T follicular helper cell (primary cell): ENCODE results near the gene LETM1.

ENCODE experiments used
- DNase-seq: peaks from one replicate; pipeline ENCODE4 v3.0.0-alpha.2; 2020; ENCODE audit warnings: low read depth

The LETM1 gene

GRCh38 chr4:1825326-1825725, 30.6 kb downstream of the LETM1 start:
- DNase-seq, result no peak

- DNase-seq, result no peak
Observed at GRCh38 chr4:1824746-1825145, 31.2 kb downstream of the LETM1 start.

GRCh38 chr4:1823545-1823932, 32.4 kb downstream of the LETM1 start:
- no peak for DNase-seq

- no peak for DNase-seq
Observed at GRCh38 chr4:1822568-1823544, 33.1 kb downstream of the LETM1 start.

GRCh38 chr4:1821679-1822567, 34.0 kb downstream of the LETM1 start:
- DNase-seq, result no peak

- no peak for DNase-seq
Observed at GRCh38 chr4:1819816-1820215, 36.1 kb downstream of the LETM1 start.

- DNase-seq, result no peak
Observed at GRCh38 chr4:1819284-1819683, 36.7 kb downstream of the LETM1 start.

GRCh38 chr4:1815997-1816860, 39.7 kb downstream of the LETM1 start:
- no peak for DNase-seq

- DNase-seq, result no peak
Observed at GRCh38 chr4:1815096-1815996, 40.6 kb downstream of the LETM1 start.

- no peak for DNase-seq
Observed at GRCh38 chr4:1814453-1814852, 41.5 kb downstream of the LETM1 start.

GRCh38 chr4:1813915-1814314, 42.0 kb downstream of the LETM1 start:
- DNase-seq, result no peak

GRCh38 chr4:1813231-1813630, 42.7 kb downstream of the LETM1 start:
- DNase-seq, result no peak

- no peak for DNase-seq
Observed at GRCh38 chr4:1812720-1813119, 43.2 kb downstream of the LETM1 start.

- DNase-seq, result no peak
Observed at GRCh38 chr4:1810765-1811164, 45.2 kb downstream of the LETM1 start.

- peak; percentile 49 for DNase-seq
Observed at GRCh38 chr4:1809754-1810502, 46.0 kb downstream of the LETM1 start.

- DNase-seq, result no peak
Observed at GRCh38 chr4:1808851-1809753, 46.9 kb downstream of the LETM1 start.

GRCh38 chr4:1808396-1808795, 47.6 kb downstream of the LETM1 start:
- DNase-seq, result no peak

GRCh38 chr4:1807332-1807777, 48.6 kb downstream of the LETM1 start:
- DNase-seq, result no peak
